ENCODE results near the gene CSGALNACT2.

Gene CSGALNACT2

GRCh38 chr10:43204943-43205671 is 66.9 kb downstream of the CSGALNACT2 start:
- peak; percentile 49 for DNase-seq

DNA sequence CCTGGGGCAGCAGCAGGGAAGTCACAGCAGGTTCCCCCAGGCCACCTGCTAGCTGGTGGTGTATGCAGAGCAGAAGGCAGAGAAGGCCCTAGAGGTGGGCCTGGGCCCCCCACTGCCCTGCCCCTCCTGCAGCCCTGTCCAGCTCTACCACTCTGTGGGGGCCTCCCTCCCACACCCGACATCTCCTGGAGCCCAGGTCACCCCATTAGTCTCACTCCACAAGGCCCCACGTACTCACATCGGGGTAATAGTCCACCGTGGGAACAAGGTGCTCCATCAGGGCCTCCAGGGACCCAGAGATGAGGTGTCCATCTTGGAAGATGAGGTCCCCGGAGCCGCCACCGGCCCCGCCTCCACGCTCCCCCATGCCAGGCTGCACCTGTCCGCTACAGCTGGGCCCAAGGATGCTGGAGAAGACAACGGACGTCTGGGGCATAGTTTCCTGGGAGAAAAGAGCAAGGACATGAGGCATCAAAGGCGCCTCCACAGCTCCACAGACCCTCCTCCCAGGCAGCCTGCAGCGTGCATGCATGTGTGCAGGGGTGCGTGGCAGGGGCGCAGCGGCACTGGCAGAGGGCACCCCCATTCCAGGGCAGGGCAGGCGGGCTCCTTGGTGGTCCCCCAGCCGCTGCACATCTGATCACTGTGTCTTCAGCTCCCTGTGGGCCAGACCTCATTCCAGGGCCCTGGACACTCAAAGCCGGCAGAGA is 67.6 kb downstream of the CSGALNACT2 start:
- DNase-seq: no peak

GRCh38 chr10:43206391-43207235 is 68.4 kb downstream of the CSGALNACT2 start:
- no peak for DNase-seq

- no peak for DNase-seq
Observed at GRCh38 chr10:43208147-43209073, 70.2 kb downstream of the CSGALNACT2 start.

DNA sequence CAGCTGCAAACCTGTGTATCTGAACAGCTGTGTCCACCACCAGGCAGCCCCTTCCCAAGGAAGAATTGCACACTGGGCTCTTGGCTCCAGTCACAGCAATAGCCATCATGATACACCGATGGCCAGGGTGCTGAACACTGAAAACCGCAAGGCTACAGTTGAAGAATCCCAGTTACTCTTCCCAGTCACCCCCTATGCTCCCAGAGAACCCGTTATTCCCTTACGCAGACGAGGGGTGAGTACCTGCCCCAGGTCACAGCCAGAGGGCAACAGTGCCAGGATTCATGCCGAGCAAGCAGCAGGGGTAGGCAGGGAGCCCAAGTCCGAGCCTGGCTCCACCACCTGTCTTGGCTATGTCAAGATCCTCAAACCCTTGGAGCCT is 70.8 kb downstream of the CSGALNACT2 start:
- no peak for DNase-seq

- no peak for DNase-seq
Observed at GRCh38 chr10:43209651-43210141, 71.5 kb downstream of the CSGALNACT2 start.

GRCh38 chr10:43210556-43210955 is 72.3 kb downstream of the CSGALNACT2 start:
- DNase-seq: no peak

DNA sequence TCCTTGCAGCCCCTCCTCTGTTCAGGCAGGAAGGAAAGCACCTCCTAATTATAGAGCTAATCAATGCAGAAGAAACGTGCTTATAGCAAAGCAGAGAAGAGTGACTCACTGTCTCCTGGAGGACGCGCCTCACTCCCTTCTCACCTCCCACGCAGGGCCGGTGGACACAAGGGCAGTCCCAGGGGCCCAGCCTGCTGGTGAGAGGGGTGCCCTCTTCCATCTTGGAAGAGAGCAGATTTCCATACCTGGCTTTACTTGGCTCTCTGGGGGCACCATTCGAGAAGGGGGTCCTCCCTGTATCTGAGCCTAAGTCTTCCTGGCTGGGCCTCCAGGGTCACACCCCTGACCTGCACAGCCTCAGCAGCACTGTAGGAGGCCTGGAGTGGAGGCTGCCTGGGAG is 72.8 kb downstream of the CSGALNACT2 start:
- DNase-seq: no peak

DNA sequence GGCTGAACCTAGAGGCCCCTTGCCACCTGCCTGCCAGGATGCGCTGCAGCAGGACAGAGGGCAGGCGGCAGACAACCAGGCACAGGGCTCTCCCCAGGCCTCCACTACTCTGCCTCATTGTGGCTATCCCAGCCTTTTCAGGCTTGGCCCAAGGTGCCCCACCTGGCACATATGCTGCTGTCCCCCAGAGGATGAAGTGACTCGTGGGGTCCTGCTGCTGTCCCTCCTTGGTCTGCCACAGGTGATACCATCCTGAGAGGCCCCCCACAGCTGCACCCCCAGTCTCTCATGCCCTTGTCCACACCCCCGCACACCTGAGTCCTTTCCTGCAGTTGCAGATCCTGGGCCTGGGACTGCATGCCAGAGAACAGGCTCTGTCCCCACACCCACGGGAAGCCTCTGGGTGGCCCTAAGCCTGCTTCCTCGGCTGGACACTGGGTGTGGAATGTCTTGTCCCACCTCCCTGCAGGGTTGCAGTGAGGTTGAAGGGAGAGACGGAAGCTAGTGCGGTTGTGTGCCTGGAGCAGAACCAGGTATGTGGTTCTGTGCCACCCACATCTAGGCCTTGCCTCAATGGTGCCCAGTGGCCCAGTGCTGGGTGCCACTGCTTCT is 73.3 kb downstream of the CSGALNACT2 start:
- DNase-seq: no peak

- DNase-seq: no peak
Observed at GRCh38 chr10:43212043-43212721, 73.9 kb downstream of the CSGALNACT2 start.

DNA sequence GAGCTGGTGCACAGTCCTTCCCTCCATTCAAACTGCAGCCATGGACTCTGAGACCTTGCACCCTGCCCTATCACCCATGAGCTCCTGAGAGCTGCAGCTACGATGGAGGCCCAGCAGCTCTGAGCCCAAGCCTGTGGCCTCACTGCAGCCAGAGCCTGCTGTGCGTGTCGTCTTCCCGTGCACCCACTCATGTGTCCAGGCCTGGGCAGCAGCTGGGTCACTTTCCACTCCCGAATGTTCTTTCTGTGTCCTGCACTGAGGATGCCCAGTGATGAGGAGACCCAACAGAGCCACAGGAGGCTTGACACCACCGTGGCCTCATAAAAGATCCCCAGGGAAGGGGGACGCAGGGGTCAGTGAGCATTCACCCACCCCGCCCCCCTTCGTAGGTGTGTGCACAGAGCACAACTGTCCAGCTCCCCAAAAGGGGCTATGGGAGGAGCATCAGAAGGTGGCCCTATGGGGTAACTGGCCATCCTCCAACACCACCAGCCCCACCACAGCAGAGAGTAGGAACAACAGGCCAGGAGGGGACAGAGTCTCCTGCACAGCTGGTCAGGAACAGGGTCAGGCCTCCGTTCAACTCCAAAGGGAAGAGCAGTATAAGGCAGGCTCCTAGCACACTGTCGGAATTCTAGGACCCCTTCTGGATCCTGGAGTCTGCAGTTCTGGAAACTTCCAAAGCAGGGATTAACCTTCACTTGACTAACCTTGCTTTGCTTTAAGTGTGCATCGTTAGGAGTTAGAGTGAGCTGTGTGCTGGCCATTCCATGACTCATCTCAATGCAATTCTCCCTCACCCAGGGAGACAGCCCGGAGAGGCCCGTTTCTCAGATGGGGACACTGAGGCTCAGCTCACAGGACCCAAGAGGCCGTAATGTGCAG is 76.1 kb downstream of the CSGALNACT2 start:
- no peak for DNase-seq

GRCh38 chr10:43214956-43215561 is 76.8 kb downstream of the CSGALNACT2 start:
- no peak for DNase-seq

DNA sequence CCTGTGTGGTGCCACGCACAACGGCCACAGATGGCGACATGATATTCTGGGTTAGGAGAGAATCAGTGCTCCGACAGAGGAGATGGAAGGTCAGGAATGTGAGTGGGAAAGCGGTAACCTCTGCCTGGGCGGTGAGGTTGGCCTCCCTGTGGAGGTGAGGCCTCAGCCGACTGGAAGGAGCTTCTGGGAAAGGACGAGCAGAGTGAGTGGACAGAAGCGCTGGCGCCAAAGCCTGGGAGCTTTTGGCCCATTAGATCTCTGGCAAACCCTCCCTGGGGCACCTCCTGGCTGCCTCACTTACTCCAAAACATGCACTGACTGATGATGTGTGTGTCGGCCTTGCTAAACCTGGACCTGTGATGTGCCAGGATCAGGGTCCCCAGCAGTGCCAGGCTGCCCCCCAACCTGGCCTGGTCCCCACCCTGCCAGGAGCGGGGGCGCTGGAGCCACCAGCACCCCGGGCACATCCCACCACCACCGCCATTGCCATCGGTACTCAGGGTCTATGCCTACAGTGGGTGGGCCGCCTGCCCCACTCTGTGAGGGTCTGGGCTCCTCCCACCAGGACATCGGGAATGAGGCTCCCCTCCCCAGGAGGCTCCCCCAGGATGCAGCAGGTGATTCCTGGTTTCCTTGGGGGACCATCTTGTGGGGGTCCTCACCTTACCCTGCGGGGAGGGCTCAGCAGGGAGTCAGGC is 77.7 kb downstream of the CSGALNACT2 start:
- DNase-seq: no peak

GRCh38 chr10:43216931-43217562 is 78.8 kb downstream of the CSGALNACT2 start:
- DNase-seq: no peak

DNA sequence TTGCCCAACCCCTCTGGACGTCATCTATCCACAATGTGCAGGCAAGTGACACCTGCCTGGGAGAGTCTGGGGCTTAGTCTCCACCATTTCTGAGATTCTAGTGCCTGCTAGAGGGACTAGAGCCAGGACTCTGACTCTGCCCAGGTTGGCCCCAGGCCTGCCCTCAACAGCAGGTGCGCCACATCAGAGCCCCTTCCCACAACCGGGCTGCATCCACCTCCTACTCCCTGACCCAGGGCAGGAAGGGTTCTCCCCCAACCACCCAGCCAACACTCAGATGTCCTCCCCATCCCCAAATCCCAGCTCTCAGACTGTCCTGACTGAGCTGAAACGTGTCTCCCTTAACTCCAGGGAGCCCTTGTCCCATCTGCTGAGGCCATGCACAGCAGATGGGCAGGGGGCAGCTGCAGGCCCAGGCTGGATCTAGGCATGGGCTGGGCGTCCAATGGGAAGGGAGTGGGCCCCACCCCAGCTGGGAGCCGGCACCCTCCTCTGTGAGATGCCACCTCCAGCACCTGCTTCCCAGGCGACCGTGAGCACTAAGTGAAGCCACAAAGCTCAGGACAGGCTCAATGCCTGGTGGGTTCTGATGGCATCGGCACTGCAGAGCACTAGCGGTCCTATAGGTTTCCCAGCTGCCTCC is 79.4 kb downstream of the CSGALNACT2 start:
- DNase-seq: no peak

GRCh38 chr10:43218206-43218950 is 80.1 kb downstream of the CSGALNACT2 start:
- DNase-seq: no peak
